Measurements from ENCODE around the gene ITPR2. TPM values are rescaled to one million over a fixed set of nuclear protein-coding genes. Genes with fewer than 3 reads are reported as not detected.

Gene ITPR2
- total and polyA plus RNA-seq, 2 of the 13 experiments (the other 11 are each of a cell fraction or from before 2014, with no cell fraction given) = 31.9 to 81.9 TPM

- no peak for TF ChIP-seq ZSCAN20 (CRISPR knock-in tag; IDR thresholded peaks at IDR 0.05; ENCODE audit: borderline replicate concordance)
- peak; percentile 66; the same call in 1 of the 2 replicates for TF ChIP-seq ZNF414 (CRISPR knock-in tag; IDR thresholded peaks at IDR 0.05)
- no peak for TF ChIP-seq ZNF513 (CRISPR knock-in tag; conservative IDR thresholded peaks at IDR 0.05)
- TF ChIP-seq ELF3 (CRISPR knock-in tag; IDR thresholded peaks at IDR 0.05) = peak; percentile 95
- no peak for TF ChIP-seq ZBTB14 (CRISPR knock-in tag; IDR thresholded peaks at IDR 0.05)
- TF ChIP-seq ZBTB8A (CRISPR knock-in tag; IDR thresholded peaks at IDR 0.05; ENCODE audit: borderline replicate concordance, low read depth) = no peak
- TF ChIP-seq JUN (CRISPR knock-in tag; IDR thresholded peaks at IDR 0.05) = peak; percentile 65; the same call in 1 of the 2 replicates
- peak; percentile 88; the same call in 1 of the 2 replicates for TF ChIP-seq EHMT2 (IDR thresholded peaks at IDR 0.05; ENCODE audit: borderline replicate concordance, low read depth, low read length)
- peak; percentile 33; the same call in 1 of the 2 replicates for TF ChIP-seq ZSCAN5A (CRISPR knock-in tag; IDR thresholded peaks at IDR 0.05; ENCODE audit: borderline replicate concordance)
- no peak for TF ChIP-seq ZNF572 (CRISPR knock-in tag; IDR thresholded peaks at IDR 0.05)
- no peak for TF ChIP-seq ZFP91 (CRISPR knock-in tag; IDR thresholded peaks at IDR 0.05; ENCODE audit: borderline replicate concordance)
- no peak for TF ChIP-seq ZSCAN21 (CRISPR knock-in tag; IDR thresholded peaks at IDR 0.05; ENCODE audit: borderline replicate concordance)
- TF ChIP-seq ZNF687 (CRISPR knock-in tag; IDR thresholded peaks at IDR 0.05) = no peak
- TF ChIP-seq HIVEP1 (CRISPR knock-in tag; IDR thresholded peaks at IDR 0.05) = no peak
- peak; percentile 83 for TF ChIP-seq ARNTL (CRISPR knock-in tag; IDR thresholded peaks at IDR 0.05)
- TF ChIP-seq CBX1 (IDR thresholded peaks at IDR 0.05; ENCODE audit: low read depth) = no peak
These were observed 64.1 kb downstream of the ITPR2 start (continued) for GRCh38 chr12:26768611-26769603.
